Fibroblast of skin of left quadriceps (primary cell): Measurements from ENCODE around the gene XRCC5.
"Not testable (repeated sequence)": the region's sequence is repeated elsewhere in the genome, so short reads cannot be mapped to it uniquely, and the experiment has no call there.

Experiments used
- DNase-seq, 2 experiments: peaks; one replicate each; pipeline ENCODE4 v3.0.0-alpha.2; 2013; ENCODE audit warnings: low read depth in 2 of 2

Gene XRCC5

DNA sequence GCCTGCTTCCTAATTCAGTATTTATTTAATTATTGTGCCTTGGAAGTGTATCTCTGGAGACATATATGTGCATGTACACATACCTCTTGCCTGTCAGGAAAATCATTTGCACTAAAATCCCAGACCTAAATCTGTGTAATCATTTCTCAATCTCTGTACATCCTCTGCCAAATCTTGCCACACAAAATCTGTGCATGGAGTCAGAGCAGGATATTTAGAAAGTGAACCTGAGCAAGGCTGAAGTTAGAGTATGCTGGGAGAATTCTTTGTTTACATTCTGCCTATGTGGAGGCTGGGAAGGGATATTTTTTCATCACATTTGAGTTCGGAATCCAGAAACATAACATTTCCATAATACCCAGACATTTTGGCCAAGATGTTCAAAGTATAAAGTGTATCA lies 9.3 kb downstream of the XRCC5 start:
- DNase-seq = no peak

DNA sequence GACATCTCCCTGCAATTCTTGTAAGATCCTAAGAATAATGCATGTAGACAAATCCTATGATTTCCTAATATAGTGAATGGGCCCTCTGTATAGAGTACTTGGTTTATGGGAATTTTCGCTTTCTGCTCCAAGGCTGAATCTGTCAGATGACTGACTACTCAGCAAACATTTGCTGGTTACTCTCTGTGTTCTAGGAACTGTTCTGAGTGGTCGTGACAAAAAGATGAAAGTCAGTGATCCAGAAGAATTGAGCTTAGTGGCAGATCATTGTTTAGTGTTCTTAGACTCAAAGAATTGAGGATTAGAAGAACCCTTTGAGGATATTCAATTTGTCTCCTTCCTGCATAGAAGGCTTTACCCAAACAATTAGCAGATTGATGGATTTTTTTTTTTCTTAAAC lies 10.0 kb downstream of the XRCC5 start:
- no peak for DNase-seq

DNA sequence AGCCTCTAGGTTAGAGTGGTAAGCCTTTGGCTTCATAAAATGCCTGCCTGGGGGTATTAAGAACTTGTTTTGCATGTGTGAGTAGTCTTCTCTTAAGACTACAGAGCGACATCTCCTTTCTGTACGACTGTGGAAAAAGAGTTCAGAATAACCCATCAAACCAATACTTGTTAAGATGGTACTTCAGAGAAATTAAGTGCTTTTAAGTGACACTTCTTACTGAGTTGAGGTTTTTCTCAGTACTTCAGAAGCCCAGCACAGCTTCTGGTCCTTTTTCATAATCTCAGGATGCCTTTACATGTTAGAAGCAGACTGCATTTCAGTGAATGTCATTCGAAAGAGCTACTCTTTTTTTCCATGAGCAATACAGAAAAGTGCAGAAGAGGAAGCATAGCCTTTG lies 10.8 kb downstream of the XRCC5 start:
- DNase-seq = no peak

DNA sequence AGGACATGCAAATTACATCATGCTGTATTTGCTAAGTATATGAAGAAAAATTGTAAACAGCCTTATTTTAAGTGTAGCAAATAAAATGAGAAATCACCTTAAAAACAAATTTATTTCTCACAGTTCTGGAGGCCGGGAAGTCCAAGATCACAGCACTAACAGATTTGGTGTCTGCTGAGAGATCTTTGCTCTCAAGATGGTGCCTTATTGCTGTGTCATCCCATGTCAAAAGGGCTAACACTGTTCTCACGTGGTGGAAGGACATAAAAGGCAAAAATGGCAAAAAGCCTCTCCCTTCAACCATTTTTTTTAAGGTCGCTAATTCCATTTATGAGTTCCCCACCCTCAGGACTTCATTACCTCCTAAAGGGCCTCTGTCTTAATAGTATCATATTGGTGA lies 12.1 kb downstream of the XRCC5 start:
- DNase-seq = no peak

DNA sequence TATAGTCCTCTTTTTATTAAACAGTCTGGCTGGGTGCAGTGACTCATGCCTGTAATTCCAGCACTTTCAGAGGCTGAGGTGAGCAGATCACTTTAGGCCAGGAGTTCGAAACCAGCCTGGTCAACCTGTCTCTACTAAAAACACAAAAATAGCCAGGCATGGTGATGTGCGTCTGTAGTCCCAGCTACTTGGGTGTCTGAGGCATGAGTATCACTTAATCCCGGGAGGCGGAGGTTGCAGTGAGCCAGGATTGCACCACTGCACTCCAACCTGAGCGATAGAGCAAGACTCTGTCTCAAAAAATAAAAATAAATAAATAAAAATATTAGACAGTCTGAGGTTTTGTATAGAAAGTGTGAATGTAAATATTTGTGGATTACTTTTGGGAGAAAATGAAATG lies 17.8 kb downstream of the XRCC5 start:
- DNase-seq = no peak

DNA sequence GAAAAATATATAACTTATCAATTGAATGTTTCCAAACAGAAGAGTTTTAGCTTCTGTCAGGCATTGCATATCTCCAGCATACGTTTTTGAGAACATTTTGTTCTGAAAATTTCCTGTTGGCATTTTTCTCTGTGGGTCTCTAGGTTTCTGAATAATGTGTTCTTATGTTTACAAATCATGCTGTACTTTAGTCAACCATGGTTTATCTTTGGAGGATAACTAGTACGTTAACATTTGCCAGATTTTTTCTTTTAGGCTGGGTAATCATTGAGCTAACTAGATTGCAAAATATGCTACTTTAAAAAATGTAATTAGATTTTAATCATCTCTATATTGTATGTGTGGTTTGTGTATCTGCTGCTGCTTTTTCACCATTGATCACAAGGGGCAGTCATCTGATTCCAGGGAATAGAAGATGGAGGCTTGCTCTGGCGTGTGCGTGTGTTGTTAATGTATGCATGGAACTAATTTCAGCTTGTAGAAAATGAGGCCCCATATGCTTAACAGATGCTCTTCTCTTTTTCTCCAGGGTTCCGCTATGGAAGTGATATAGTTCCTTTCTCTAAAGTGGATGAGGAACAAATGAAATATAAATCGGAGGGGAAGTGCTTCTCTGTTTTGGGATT lies 21.3 kb downstream of the XRCC5 start:
- DNase-seq = peak; percentile 66 to 69

DNA sequence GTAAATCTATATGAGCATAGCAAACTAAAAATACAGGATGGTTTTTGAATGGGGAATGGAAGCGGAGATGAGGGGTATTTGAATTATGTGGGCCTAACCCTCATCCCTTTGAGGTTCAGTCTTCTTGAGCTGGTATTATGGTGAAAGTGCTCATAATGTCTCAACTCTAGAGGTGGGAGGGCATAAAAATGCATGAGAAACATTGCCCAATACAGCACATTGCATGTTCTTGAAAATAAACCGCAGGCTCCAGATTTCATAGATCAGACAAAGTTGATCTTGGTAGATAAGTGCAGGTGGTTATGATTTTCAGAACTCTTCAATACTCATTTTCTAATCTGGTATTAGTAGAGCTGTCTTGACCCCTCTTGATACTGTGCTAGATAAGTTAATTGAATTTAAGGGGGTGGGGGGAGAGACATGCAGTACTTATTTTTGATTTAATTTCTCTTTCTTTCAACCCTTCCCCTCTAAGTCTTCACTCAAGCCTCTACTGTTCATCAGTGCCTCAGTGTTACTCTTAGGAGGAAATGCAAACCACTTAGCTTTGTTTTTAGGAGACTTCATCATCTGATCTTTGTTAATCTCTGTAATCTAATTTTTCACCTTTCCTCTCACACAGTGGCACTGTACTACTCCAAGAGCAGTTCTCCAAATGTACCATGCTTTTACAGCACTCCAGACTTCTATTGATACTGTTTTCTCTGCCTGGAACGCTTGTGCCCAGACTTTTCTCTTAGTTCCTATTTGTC lies 22.2 kb downstream of the XRCC5 start:
- no peak for DNase-seq

DNA sequence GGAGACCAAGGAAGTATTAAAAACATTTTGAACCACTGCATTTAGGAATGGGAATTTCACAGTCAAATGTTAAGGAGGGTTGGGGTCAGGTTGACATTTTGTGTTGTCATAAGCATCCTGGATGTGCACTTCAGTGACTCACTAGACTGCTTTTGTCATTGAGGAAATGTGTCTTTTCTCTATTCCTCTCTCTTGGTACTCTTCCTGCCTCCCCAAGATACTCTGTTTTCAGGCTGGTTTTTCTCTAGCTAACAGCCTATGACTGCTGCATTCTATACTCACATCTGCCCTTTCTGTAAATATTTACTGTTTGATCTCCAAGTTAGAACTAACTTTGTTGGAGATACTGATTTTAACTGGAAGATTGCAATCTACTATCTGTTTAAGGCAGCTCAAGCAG lies 23.4 kb downstream of the XRCC5 start:
- DNase-seq = no peak

DNA sequence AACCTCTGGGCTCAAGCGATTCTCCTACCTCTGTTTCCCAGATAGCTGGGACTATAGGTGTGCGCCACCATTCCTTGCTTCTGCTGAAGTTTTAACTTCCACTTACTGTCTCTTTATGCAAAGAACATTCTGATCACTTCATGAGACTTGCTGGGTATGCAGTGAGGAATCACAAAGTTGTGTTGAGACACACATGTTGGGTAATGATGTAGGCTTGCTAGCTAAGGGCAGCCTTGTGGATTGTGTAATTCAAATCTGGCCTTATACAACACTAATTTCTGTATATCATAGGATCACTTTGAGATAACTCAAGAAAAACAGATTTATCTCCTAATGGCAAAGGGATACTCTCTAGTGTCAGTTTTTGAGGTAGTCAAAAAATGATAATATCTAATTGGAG lies 24.2 kb downstream of the XRCC5 start:
- no peak for DNase-seq

DNA sequence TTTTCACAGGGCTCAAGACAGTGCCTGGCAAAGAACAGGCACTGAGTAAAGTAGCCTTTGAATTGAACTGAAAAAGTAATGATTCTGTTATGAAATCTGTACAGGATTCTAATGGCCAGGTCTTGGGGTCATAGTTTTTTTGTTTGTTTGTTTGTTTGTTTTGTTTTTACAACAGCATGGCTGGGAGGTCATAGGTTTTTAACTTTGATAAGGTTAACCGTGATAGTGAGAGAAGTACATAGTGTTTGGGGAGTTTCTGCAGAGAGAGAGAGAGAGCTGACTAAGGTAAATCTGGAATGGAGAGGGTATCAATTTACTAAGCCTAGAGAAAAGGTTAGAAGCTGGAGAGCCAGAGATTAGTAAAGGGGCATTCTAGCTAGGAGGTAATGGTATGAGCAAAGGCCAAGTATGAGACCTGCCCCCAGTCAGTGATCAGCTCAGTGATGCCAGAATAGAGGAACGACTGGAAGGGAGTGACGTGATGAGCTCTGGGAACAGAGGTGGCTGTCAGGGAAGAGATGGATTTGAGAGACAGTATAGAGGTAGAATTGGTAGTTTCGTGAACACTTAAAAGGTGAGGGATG lies 25.9 kb downstream of the XRCC5 start:
- DNase-seq = no peak

DNA sequence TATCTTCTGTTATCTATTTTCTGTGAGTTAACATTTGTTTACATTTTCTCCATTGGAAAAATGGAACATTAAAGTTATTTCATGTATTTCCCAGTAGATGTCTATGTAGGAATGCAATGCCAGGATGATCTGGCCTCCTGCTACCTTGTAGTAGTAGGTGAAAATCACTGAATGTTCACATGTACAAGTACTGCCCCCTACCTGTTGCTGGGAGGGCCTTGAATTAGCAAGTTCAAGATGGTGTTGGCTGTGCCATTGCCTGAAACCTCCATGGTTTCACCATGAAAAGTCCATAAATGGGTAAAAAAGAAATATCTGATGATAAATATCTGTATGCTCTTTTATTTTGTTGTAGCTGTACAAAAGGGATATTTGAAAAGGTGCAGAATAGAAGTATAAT lies 30.7 kb downstream of the XRCC5 start:
- DNase-seq = no peak

DNA sequence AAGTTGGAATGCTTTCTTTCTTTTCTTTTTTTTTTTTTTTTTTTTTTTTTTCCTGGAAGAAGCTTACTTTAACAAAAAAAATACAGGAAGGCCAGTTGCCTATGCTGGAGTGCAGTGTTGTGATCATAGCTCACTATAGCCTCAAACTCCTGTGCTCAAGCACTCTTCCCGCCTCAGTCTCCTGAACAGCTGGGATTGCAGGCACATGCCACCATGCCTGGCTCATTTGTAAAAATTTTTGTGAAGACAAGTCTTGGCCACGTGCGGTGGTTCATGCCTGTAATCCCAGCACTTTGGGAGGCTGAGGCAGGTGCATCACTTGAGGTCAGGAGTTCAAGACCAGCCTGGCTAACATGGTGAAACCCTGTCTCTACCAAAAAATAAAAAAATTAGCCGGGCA lies 32.4 kb downstream of the XRCC5 start:
- DNase-seq = not testable (repeated sequence)

DNA sequence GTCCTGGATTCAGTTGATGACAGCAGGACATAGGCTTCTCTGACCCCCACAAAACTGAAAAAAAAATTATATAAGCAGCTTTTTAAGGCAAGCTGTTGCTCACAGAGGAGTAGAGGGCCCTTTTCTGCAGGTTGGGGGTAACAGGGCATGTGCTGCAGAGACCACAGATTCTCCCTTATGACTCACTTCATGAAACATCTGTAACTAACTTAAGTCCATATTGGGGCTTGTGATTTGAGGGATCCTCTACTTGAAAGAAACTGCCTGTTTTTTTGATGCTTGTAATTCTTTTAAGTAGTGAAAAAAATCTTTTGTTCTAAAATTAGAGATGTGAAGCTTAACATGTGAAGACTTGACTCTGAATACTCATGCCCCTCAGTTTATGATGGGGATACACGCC lies 33.4 kb downstream of the XRCC5 start:
- DNase-seq = peak; percentile 77 to 79

DNA sequence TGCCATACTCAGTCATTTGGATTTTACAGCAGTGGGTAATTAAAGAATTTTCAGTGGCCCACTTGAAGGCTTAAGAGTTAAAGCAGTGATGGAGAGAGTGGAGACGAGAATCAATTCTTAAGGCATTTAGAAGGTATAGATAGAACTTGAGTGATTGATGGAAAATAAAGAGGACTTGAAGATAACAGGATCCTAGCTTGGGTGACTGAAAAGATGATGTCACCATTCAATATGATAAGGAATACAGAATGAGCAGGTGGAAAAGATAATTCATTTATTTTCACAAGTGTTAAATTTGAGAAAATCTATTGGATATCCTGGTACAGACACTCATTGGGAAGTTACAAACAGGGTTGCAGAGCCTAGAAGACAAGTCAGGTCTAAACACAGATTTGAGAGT lies 35.2 kb downstream of the XRCC5 start:
- no peak for DNase-seq

DNA sequence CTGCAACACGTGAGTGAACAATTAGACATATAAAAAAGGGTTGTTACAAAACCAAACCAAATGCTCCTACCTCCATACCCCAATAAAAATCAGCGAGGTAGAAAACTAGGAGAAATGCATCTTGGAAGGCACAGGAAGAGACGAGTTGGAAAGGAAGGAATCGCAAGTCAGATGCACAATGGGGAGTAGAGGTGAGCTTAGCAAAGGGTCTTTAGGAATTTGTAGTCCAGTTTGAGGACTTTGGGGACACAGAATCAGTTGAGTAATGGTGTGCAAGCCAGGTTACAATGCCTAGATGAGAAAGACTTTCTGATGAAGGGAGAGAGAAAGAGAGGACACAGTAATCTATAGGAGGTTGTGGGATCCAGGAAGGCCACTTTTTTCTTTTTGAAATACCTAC lies 35.7 kb downstream of the XRCC5 start:
- no peak for DNase-seq

DNA sequence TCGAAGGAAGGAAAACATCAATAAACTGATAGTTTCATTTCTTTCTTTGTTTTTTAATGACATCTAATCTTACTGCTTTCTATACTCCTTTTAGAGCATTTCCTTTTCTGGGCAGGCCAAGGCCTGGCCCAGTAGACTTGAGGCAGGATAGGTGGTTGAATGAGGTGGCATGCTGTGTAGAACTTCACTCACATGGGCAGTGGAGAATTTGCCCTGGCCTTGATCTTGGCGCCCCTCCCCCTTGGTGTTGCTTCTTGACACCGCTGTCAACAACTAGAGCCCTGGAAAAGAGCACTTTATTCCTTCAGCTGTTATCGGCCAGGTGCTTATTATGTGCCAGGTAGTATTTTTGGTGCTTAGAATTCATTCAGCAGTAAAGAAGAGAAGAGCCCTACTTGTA lies 37.4 kb downstream of the XRCC5 start:
- DNase-seq = no peak

DNA sequence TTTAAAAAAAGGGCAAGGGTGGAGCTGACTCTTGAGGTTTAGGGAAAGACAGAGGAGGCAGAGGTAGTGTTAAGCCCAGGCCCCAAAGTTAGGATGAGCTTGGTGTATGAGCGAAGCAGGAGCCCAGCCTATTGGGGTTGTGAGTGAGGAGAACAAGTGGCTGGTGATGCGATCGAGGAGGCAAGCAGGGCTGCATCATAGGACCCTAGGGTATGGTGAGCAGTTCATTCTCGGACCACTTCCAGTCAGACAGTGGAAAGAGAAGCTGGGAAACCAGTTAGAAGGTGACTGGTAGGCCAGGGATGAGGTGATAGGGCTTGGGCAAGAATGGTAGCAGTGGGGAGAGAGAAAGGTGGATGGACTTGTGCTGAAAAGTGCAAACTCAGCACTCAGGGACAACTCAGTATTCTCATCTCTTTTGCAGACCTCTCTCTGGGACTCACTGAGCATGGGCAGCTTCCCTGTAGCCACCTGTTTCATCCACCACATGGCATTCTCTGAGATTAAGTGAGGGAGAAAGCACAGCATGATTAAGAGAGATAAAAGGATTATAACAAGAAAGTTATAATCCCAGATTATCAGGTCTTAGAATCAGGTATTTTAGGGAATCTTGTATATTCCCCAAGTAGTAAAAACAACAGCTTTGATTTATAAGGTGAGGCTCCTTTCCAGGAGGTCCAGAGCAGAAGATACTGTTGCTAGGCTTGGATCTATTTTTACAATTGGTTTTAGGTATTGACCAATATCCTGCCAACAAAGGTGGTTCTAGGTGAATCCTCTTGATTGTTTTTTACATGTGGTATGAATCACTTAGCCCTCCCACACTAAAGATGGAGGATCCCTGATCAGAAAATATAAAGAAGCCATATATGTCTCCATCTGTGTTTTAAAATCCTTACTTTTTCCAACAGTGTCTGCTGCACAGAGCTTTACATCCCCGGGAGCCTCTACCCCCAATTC lies 38.3 kb downstream of the XRCC5 start:
- no peak for DNase-seq

DNA sequence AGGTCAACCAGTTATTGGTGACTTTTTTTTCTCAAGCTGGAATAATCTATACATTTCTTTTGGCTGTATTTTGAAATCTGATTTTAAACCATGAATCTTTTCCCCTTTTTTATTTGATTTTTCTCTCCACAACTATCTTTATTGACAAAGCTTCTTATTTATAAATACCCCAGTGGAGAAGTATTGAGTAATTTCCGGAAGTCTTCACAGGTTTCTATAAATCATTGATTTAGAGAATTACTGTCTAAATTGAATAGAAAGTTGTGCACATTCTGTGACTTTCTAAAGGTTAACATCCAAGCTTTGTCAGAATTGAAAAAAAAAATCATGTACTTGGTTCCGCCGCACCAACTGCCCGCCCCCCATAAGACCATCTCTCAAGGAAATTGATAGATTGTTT lies 39.8 kb downstream of the XRCC5 start:
- no peak for DNase-seq

DNA sequence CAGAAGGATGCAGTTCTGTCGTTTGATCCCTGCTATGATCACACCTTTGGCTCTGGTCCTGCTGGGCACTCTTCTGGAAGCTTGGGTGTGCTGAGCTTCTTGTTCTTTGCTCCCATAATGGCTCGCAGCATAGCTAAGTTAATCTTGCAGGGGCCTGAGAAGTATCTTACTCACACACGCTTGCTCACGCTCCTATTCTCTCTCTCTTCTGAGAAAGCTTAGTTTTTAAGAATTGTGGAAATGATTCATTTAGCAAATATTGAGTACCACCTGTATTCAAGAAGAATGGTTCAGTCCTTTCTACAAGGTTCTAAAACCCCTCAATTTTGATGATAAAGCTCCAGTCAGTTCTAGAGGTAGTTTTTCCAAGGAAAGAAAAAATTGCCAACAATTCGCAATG lies 40.6 kb downstream of the XRCC5 start:
- no peak for DNase-seq

DNA sequence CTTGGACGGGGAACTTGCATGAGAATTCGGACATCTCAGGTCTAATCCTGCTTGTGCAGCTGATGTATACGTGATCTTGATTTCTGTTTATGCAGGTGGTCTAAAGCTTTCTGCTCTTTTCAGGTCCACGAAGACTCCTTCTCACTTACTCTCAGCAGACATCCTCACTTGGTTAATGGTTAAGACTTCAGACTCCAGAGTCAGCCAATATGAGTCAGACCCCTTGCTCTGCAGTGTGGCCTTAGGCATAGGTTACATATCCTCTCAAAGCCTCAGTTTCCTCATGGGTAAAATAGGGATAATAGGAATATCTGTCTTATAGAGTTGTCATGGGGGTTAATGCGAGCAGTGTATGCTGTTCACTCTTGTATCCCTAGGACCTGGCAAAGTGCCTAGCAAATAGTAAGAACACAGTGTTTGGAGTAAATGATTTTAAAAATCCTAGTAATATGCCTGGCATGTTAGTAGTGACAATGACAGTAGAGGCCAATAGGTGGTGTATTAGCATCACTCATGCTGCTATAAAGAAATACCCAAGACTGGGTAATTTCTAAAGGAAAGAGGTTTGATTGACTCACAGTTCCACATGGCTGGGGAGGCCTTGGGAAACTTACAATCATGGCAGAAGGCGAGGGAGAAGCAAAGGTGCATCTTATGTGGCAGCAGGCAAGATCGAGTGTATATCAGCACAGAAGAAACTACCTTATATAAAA lies 42.3 kb downstream of the XRCC5 start:
- DNase-seq = no peak

DNA sequence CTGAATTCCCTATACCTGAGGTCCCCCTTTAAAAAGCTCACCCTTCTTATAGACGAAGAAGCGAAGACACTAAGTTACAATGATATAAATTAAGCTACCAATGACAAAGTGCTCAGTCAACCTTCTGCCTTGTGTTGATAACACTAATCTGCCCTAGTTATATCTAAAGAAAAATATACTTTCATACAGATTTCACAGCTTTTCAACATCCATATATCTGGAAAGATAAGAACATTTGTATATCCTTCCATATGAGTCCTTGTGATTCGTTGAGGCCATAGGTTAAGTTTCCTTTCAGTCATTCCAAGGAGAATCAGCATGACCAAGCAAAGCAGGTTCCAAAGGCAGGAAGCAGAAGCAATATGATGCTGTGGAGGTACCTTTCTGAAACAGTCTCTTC lies 46.8 kb downstream of the XRCC5 start:
- no peak for DNase-seq

DNA sequence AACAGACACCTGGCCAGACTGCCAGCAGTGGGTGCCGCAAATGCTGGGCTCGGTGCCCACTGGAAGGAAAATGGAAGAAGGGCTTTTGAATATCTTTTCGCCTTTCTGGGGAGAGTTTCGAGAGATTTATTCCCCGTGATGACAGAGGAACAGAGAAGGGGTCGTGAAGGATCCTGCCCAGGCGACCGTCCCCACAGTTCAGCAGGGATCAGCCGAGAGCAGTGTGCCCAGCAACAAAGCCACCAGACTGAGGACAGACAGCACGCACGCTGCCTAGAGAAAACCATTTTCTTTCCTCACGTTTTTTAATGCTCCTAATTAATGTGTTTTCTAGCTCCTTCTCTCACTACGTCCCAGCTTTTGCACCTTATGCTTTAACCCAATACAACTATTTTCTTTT lies 47.7 kb downstream of the XRCC5 start:
- DNase-seq = no peak
